ENCODE results near the gene TMEM255A.

DNA sequence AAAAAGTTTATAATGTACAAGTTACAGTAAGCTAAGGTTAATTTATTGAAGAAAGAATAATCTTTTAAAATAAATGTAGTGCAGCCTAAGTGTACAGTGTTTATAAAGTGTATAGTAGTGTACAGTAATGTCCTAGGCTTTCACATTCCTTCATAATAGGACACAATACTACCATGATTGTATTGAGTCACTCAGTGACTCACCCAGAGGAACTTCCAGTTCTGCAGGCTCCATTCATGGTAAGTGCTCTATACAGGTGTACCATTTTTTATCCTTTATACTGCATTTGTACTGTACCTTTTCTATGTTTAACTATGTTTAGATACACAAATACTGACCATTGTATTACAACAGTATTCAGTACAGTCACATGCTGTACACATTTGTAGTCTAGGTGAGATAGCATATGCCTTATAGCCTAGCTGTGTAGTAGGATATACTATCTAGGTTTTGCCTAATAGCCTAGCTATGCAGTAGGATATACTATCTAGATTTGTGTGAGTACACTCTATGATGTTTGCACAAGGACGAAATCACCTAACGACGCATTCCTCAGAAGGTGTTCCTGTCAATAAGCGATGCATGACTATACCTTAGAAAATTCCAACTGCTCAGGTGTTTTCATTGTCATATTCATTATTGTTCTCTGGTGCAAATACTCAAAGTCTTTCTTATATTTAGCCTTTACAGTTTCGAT lies 5.5 kb upstream of the TMEM255A start:
- TF ChIP-seq, protein P1, sequence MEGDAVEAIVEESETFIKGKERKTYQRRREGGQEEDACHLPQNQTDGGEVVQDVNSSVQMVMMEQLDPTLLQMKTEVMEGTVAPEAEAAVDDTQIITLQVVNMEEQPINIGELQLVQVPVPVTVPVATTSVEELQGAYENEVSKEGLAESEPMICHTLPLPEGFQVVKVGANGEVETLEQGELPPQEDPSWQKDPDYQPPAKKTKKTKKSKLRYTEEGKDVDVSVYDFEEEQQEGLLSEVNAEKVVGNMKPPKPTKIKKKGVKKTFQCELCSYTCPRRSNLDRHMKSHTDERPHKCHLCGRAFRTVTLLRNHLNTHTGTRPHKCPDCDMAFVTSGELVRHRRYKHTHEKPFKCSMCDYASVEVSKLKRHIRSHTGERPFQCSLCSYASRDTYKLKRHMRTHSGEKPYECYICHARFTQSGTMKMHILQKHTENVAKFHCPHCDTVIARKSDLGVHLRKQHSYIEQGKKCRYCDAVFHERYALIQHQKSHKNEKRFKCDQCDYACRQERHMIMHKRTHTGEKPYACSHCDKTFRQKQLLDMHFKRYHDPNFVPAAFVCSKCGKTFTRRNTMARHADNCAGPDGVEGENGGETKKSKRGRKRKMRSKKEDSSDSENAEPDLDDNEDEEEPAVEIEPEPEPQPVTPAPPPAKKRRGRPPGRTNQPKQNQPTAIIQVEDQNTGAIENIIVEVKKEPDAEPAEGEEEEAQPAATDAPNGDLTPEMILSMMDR (IDR thresholded peaks at IDR 0.05): no peak
- TF ChIP-seq EZH2 (IDR thresholded peaks at IDR 0.05) (no peak), EZH2phosphoT487 (IDR thresholded peaks at IDR 0.05) (no peak)

Measured in neural progenitor cell (in vitro differentiated cells).